Upper lobe of left lung (tissue), 4 donors: Measurements from ENCODE around the gene CRISP1.

Experiments
- CTCF ChIP-seq, 6 experiments: fragments of 450-650 bp in 4 of 6; fragments of 200-600 bp in 2 of 6; sonication (generic) in 2 of 6; IDR thresholded peaks; one replicate each; pipeline ENCODE4 v1.5.1; 2016 to 2019; ENCODE audit warnings: antibody characterized with exemption in 6 of 6
- POLR2A ChIP-seq, 4 donors: fragments of 450-650 bp; IDR thresholded peaks; one replicate each; pipeline ENCODE4 v1.5.1; 2016 to 2017; ENCODE audit warnings: antibody characterized with exemption in 4 of 4, mild to moderate bottlenecking in 2 of 4
- POLR2AphosphoS5 ChIP-seq, 2 donors: sonication (generic); formaldehyde crosslinking; IDR thresholded peaks; one replicate each; pipeline ENCODE4 v1.5.1; 2017; ENCODE audit warnings: antibody characterized with exemption in 2 of 2

GRCh38 chr6:49906526-49906925 lies 40.2 kb upstream of the CRISP1 start:
- no peak for TF ChIP-seq POLR2A (IDR thresholded peaks at IDR 0.05)
- no peak for TF ChIP-seq CTCF (IDR thresholded peaks at IDR 0.05)
- TF ChIP-seq POLR2AphosphoS5 (IDR thresholded peaks at IDR 0.05): peak in 1 of 2 donors; percentile 36
